Amygdala (tissue), 56 donors: ENCODE results near the gene SLC22A1.
"Not testable (repeated sequence)": the region's sequence is repeated elsewhere in the genome, so short reads cannot be mapped to it uniquely, and the experiment has no call there.

Source experiments
- DNase-seq, 56 donors: peaks; one replicate each; lab custom pipeline; 2025; lab: John Stamatoyannopoulos, UW

The SLC22A1 gene

DNA sequence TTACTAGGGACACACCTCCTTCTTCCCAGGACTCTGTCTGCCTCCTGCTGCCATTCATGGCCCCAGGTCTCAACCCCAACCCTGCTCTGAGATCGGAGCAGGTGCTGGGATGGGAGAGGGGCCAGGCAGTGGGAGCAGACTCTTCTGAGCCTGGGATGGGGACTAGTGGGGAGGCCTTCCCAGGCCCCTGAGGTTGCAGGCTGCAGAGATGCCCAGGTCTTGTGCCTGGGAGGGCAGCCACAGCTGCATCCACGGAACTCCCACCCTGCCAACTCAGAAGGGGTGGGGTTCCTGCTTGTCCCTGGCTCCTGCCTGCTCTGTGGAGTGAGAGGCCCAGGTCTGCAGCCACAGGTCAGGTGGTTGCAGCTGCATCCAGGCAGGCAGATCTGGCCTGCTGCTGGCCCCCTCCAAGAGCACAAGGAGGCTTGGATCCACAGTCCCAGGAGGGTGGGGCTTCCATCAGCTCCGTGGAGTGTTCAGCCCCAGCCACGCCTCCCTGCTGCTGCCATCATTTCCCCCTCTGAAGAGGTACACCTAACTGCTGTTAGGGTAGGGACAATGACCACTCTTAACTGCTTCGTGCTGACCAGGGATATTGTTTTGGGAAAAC, 2.9 kb upstream of the SLC22A1 start:
- DNase-seq: no peak

DNA sequence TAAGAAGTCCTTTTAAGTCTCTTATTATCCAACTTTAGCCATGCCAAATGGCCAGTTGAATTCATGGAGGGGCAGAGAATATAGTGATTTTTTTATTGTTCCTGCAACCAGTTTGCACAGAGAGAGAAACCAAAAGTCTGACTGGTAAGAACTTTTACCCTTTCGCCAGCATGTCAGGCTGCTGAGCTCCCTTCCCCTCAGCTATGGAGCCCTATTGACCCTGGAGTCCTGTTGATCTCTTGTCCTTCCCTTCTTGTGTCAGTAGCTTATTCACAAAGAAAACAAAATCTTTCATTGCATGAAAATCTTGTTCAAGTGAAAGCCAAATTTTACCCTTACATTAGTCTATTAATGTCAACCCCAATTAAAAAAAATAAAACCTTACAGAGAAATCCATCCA, 1.5 kb upstream of the SLC22A1 start:
- no peak for DNase-seq

- DNase-seq: no peak
Measured at GRCh38 chr6:160121981-160122380, 366 bp downstream of the SLC22A1 start.

- no peak for DNase-seq
Measured at GRCh38 chr6:160122744-160123143, 1.1 kb downstream of the SLC22A1 start.

- no peak for DNase-seq
Measured at GRCh38 chr6:160124007-160124406, 2.4 kb downstream of the SLC22A1 start.

DNA sequence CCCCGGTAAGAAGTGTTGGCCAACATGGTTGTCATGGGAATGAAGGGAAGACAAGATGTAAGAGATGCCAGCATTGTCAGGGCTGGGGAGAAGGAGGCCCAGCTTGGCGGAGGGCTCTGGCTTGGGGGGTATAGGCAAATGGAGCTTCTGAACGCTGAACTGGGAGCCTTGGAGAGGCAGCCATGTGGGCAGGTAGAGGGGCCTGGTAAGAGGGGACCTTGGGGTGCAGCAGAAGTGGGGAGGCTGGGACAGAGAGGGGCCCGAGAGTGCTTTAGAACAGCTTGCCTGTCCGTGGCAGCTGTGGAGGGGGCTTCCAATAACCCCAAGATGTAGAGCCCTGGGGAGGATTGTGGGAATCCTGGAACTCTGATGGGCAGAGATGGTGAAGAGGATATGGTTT, 3.0 kb downstream of the SLC22A1 start:
- DNase-seq: no peak

- not testable (repeated sequence) for DNase-seq
Measured at GRCh38 chr6:160125105-160125504, 3.5 kb downstream of the SLC22A1 start.

DNA sequence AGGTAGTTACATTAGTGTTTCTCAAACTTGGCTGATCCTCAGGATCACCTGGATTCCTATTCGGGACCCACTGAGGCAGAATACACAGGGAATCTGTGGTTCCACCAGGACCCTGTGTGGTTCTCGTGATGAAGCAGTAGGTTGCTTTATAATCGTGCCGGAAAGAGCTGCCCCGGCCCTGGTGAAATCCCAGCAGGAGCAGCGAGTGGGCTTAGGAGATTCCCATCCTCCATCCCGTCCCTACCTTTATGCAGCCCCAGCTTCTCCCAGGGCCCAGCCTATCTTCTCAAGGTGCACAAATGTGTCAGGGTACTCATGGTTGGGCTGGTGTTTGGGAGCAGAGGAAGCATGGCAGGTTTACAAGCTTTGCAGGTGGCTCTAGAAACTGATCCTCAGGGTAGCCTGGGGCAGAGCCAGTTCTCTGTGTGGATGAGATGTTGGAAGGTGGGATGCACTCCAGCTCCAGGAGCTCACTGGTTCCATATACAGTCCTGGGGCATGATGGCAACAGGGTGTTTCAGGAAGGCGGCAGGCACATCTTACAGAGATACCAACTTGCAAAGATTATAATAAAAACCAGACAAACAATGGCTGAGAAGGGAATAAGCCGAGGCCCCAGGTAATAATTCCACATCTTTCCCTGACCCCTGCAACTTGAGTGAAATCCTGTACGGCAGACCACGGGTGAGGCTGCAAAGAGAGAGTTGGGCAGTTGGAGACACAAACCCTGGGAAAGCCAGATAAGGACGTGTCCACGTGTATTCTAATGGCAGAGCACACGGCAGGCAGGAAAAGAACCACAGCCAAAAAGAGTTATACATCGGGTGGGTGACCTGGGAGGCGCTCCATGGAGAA, 5.9 kb downstream of the SLC22A1 start:
- DNase-seq: no peak

DNA sequence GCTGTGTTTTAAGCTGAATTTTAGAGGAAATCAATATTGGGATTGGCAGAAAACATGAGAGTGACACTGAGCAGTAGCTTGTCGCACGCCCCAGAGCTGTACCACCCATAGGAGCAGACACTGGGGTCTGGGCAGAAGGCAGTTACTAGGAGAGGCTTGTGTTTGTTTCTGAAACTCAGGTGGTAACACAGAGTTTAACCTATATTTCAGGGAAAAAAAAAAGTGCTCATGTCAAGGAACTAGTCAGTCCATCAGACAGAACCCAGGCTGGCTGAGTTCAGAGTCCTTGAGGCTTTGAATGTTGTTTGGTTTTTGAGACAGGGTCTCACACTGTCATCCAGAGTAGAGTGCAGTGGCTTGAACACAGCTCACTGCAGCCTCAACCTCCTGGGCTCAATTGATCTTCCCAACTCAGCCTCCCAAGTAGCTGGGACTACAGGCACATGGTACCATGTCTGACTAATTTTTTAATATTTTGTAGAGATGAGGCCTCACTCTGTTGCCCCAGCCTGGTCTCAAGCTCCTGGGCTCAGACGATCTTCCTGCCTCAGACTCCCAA, 6.6 kb downstream of the SLC22A1 start:
- no peak for DNase-seq

DNA sequence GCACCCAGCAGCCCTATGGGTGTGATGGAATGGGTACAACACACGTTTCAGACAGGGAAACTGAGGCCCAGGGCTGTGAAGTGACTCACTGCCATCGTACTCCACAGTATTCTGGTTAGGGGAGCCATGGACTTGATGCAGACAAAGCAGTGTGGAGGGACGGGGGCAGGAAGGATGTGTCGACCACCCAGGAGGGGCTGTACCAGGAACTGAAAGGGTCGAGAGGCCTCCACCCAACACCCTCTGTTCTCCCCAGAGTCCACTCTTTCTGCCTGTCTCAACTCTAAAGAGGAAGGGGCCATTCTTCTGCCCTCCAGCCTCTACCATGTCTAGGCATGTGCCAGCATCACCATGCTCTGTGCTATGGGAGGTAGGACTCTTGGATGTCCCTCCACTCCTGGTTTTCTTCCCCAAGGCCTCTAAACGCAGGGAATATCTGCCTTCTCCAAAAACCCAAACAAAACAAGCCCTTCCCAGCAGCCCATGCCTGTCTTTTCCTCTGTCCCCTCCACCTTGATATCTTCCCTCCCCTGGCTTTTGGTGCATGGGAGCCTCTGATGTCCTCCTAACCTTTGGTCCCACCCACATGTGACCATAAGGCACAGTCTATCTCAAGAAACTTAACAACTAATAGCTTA, 7.4 kb downstream of the SLC22A1 start:
- no peak for DNase-seq

GRCh38 chr6:160129881-160130615, 8.4 kb downstream of the SLC22A1 start:
- DNase-seq: no peak

- no peak for DNase-seq
Measured at GRCh38 chr6:160130729-160131484, 9.3 kb downstream of the SLC22A1 start.

- no peak for DNase-seq
Measured at GRCh38 chr6:160131636-160132296, 10.2 kb downstream of the SLC22A1 start.

GRCh38 chr6:160132297-160132637, 10.7 kb downstream of the SLC22A1 start:
- no peak for DNase-seq

DNA sequence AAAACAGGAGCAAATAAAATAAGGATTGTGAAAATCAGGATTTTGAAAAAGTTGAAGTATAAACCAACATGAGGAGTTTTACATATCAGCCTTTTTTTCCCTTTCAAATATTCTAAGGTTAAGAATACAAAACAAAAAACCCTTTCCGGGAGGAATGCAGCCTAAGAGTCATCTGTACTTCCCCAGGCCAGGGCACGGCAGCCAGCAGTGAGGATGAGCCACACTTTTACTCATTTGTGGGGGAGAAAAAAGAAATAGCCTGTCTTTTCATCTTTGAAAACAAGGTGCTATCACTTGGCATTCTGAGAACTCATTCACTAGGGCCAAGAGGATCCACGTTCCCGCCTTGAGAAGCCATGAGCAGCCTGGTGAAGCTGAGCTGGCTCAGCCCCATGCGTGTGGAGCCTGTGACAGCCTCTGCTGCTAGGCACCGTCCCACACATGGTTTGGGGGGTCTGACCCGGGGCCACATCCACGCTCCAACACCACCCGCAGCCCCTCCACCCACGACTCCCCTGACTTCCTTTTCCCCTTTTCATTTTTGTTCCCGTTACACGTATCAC, 11.2 kb downstream of the SLC22A1 start:
- DNase-seq: no peak

- no peak for DNase-seq
Measured at GRCh38 chr6:160133441-160134336, 12.1 kb downstream of the SLC22A1 start.

DNA sequence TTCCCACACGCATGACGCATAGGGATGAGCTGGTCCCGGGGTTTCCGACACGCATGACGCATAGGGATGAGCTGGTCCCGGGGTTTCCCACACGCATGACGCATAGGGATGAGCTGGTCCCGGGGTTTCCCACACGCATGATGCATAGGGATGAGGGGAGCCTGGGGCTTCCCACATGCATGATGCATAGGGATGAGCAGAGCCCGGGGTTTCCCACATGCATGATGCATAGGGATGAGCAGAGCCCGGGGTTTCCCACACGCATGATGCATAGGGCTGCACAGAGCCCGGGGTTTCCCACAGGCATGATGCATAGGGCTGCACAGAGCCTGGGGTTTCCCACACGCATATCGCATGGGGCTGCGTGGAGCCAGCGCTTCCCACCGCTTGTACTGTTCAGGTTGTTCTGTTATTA, 12.7 kb downstream of the SLC22A1 start:
- DNase-seq: not testable (repeated sequence)
